B cell (primary cell): Measurements from ENCODE around the gene TRIO.

Experiments used
- EZH2 ChIP-seq: IDR thresholded peaks from 2 replicates; pipeline ENCODE4 v1.6.1; 2012; ENCODE audit warnings: borderline replicate concordance, low read depth, mild to moderate bottlenecking, moderate library complexity, low read length; ENCODE audit not compliant: insufficient read depth, poor library complexity, severe bottlenecking
- TF ChIP-seq, protein P1 (sequence below): fragments of 200-600 bp; IDR thresholded peaks from one replicate; pipeline ENCODE4 v1.8.0; 2022; ENCODE audit warnings: antibody characterized with exemption, mild to moderate bottlenecking

DNA sequence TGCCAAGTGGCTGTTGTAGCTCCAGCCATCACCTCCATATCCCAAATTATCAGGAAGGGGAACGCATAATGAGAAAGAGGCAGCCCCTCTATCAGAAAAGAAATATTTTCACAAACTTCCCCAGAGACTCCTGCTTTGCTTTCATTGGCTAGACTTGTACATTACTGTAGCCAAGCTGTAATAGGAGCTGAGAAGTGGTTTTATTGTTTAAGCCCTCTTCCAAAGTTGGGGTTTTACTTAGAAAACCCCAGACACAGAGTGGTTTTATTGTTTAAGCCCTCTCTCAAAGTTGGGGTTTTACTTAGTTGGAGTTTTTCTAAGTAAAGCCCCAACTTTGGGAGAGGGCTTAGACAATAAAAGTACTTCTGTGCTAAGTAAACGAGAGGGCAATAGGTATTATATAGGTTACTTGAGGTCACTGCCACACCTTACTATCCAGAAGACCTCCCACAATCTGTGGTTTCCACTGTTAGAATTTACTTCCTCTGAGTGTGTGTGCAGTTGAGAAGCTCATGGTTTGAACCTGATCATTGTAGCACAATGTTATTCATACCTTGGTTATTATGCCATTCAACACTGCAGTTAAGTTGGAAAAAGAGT, 222.8 kb downstream of the TRIO start:
- TF ChIP-seq, protein P1, sequence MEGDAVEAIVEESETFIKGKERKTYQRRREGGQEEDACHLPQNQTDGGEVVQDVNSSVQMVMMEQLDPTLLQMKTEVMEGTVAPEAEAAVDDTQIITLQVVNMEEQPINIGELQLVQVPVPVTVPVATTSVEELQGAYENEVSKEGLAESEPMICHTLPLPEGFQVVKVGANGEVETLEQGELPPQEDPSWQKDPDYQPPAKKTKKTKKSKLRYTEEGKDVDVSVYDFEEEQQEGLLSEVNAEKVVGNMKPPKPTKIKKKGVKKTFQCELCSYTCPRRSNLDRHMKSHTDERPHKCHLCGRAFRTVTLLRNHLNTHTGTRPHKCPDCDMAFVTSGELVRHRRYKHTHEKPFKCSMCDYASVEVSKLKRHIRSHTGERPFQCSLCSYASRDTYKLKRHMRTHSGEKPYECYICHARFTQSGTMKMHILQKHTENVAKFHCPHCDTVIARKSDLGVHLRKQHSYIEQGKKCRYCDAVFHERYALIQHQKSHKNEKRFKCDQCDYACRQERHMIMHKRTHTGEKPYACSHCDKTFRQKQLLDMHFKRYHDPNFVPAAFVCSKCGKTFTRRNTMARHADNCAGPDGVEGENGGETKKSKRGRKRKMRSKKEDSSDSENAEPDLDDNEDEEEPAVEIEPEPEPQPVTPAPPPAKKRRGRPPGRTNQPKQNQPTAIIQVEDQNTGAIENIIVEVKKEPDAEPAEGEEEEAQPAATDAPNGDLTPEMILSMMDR, result no peak
- no peak for TF ChIP-seq EZH2
